Ascending aorta (tissue), 2 donors: Measurements from ENCODE around the gene TGFBR2. TPM values are rescaled to one million over a fixed set of nuclear protein-coding genes. Genes with fewer than 3 reads are reported as not detected.

Source experiments
- DNase-seq, 2 donors: peaks; one replicate each; pipeline ENCODE4 v3.0.0-alpha.2; 2019; ENCODE audit warnings: low spot score in 2 of 2
- H3K27ac ChIP-seq, 2 donors: fragments of 200-600 bp; sonication (generic); one replicate each; pipeline ENCODE4 v1.5.1; 2016 to 2017; ENCODE audit warnings: mild to moderate bottlenecking in 1 of 2
- H3K27me3 ChIP-seq: fragments of 200-600 bp; sonication (generic); one replicate; pipeline ENCODE4 v1.5.1; 2017
- H3K36me3 ChIP-seq, 2 donors: fragments of 200-600 bp; sonication (generic); one replicate each; pipeline ENCODE4 v1.5.1; 2016
- H3K4me1 ChIP-seq, 2 donors: fragments of 200-600 bp; sonication (generic); one replicate each; pipeline ENCODE4 v1.5.1; 2016 to 2017; ENCODE audit warnings: mild to moderate bottlenecking in 1 of 2
- H3K4me3 ChIP-seq, 2 donors: fragments of 200-600 bp; sonication (generic); one replicate each; pipeline ENCODE4 v1.5.1; 2016 to 2017; ENCODE audit warnings: mild to moderate bottlenecking in 1 of 2
- H3K9me3 ChIP-seq, 2 donors: fragments of 200-600 bp; sonication (generic); one replicate each; pipeline ENCODE4 v1.5.1; 2016
- CTCF ChIP-seq, 3 experiments: fragments of 200-600 bp in 2 of 3; fragments of 450-650 bp in 1 of 3; sonication (generic) in 2 of 3; IDR thresholded peaks; one replicate each; pipeline ENCODE4 v1.5.1; 2016 to 2019; ENCODE audit warnings: antibody characterized with exemption in 3 of 3, mild to moderate bottlenecking in 1 of 3, moderate library complexity in 1 of 3
- intact Hi-C: fragments of 100-400 bp; cut with DNase I; formaldehyde crosslinking; loops from one replicate; pipeline ENCODE4 v1.15.1; 2023
- total RNA-seq: library from RNA; depleted of rRNA; stranded (reverse); fragments of >200 nt; gene quantifications from one replicate; pipeline ENCODE4 v1.1.0, GENCODE V29; 2016

The TGFBR2 gene
- total RNA-seq, 1 donor from 2014 or later = 343 TPM

- H3K4me1 ChIP-seq = peaks cover 32 to 80% of the 10 kb centered on the region in 2 donors
- H3K4me3 ChIP-seq = no peak overlapping the region
Observed at GRCh38 chr3:30660136-30660535, 53.7 kb downstream of the TGFBR2 start.

GRCh38 chr3:30660656-30661055, 54.3 kb downstream of the TGFBR2 start:
- intact Hi-C loops = no loop called here
- no peaks in the 10 kb centered on the region for H3K27me3 ChIP-seq
- peaks cover under 1 to 37% of the 10 kb centered on the region in 2 donors for H3K36me3 ChIP-seq
- peaks cover 30 to 81% of the 10 kb centered on the region in 2 donors for H3K4me1 ChIP-seq
- peak overlapping the region; percentile 60 to 62 for H3K27ac ChIP-seq
- no peak for DNase-seq
- TF ChIP-seq CTCF (IDR thresholded peaks at IDR 0.05) = no peak
- H3K9me3 ChIP-seq = no peaks in the 10 kb centered on the region
- no peak overlapping the region for H3K4me3 ChIP-seq

More at GRCh38 chr3:30660136-30660535, 53.7 kb downstream of the TGFBR2 start:
- Histone ChIP-seq H3K27me3 (no peaks in the 10 kb centered on the region), H3K36me3 (peaks cover 5 to 42% of the 10 kb centered on the region in 2 donors), H3K9me3 (no peaks in the 10 kb centered on the region), H3K27ac (peak overlapping the region; percentile 60 to 62)
- DNase-seq = no peak
- intact Hi-C loops = no loop called here
- no peak for TF ChIP-seq CTCF (IDR thresholded peaks at IDR 0.05)

- intact Hi-C loops = no loop called here
- Histone ChIP-seq H3K4me3 (no peak overlapping the region), H3K27me3 (no peaks in the 10 kb centered on the region), H3K9me3 (no peaks in the 10 kb centered on the region), H3K27ac (peak overlapping the region; percentile 60 to 62), H3K4me1 (peaks cover 27 to 81% of the 10 kb centered on the region in 2 donors), H3K36me3 (peaks cover 0 to 30% of the 10 kb centered on the region in 2 donors)
- no peak for DNase-seq
- TF ChIP-seq CTCF (IDR thresholded peaks at IDR 0.05) = no peak
Observed at GRCh38 chr3:30661098-30661873, 54.9 kb downstream of the TGFBR2 start.

- Histone ChIP-seq H3K4me1 (peaks cover 17 to 66% of the 10 kb centered on the region in 2 donors), H3K36me3 (peaks cover 0 to 16% of the 10 kb centered on the region in 2 donors), H3K27ac (peak overlapping the region in 1 of 2 donors; percentile 38), H3K9me3 (no peaks in the 10 kb centered on the region), H3K4me3 (no peak overlapping the region), H3K27me3 (no peaks in the 10 kb centered on the region)
- no peak for TF ChIP-seq CTCF (IDR thresholded peaks at IDR 0.05)
- DNase-seq = no peak
- intact Hi-C loops = no loop called here
Observed at GRCh38 chr3:30662836-30663235, 56.4 kb downstream of the TGFBR2 start.

- Histone ChIP-seq H3K9me3 (no peaks in the 10 kb centered on the region), H3K4me1 (peaks cover 9 to 57% of the 10 kb centered on the region in 2 donors), H3K27me3 (no peaks in the 10 kb centered on the region), H3K4me3 (no peak overlapping the region), H3K27ac (peak overlapping the region; percentile 22 to 38), H3K36me3 (peaks cover 0 to 23% of the 10 kb centered on the region in 2 donors)
- TF ChIP-seq CTCF (IDR thresholded peaks at IDR 0.05) = no peak
- no peak for DNase-seq
- intact Hi-C loops = no loop called here
Observed at GRCh38 chr3:30663533-30664241, 57.3 kb downstream of the TGFBR2 start.
